HepG2 (cell line): ENCODE data around the gene MUCL3. TPM values are rescaled to one million over a fixed set of nuclear protein-coding genes. Genes with fewer than 3 reads are reported as not detected.

Source experiments
- ATAC-seq: fragments of 200-7000 bp; cut with Tn5 transposase; 3 replicates; pipeline ENCODE4 v1.9.1; 2020; ENCODE audit warnings: mild to moderate bottlenecking, moderate library complexity
- BruUV-seq: library from RNA; stranded (reverse); fragments of 400-500 nt; replicated peaks from 2 replicates; lab custom pipeline; 2021; lab: Mats Ljungman, UMichigan
- CTCF ChIA-PET: fragments of 300-600 bp; formaldehyde crosslinking; extraction: SDS; loops from one replicate; lab custom pipeline; 2021; ENCODE audit warnings: low total read pairs, inconsistent platforms, low intra/inter-chr PET ratio; lab: Yijun Ruan, JAX
- POLR2A ChIA-PET: fragments of 350-600 bp; sonication (Branson Sonifier 250); formaldehyde crosslinking; loops from one replicate; lab custom pipeline; 2020; ENCODE audit warnings: antibody characterized with exemption, inconsistent platforms; lab: Yijun Ruan, JAX
- DNase-seq: peaks from one replicate; pipeline ENCODE4 v3.0.0-alpha.2; 2015; ENCODE audit warnings: low spot score
- FAIRE-seq: peaks from 3 replicates; lab custom pipeline; 2011; peaks lifted over from hg19 to GRCh38; lab: Jason Lieb, UNC
- H2AFZ ChIP-seq: one replicate; pipeline ENCODE4 v1.6.1; 2011; ENCODE audit warnings: low read length, inconsistent platforms
- H3K27ac ChIP-seq: fragments of 300-600 bp; 3 replicates; pipeline ENCODE4 v1.8.0; 2011; ENCODE audit warnings: mixed run types, mild to moderate bottlenecking, mixed read lengths, low read length, inconsistent platforms; ENCODE audit not compliant: insufficient read depth; ENCODE audit errors: extremely low read length
- H3K27me3 ChIP-seq, 2 experiments: fragments of 200-600 bp in 1 of 2; 2 replicates in 1 of 2; 3 replicates in 1 of 2; pipeline versions ENCODE4 v1.6.0 to v1.8.0; 2011; ENCODE audit warnings: low read length in 2 of 2, mild to moderate bottlenecking in 2 of 2, moderate library complexity in 2 of 2, inconsistent platforms in 1 of 2; ENCODE audit not compliant: insufficient read depth in 2 of 2, control insufficient read depth in 1 of 2
- H3K36me3 ChIP-seq, 2 experiments: fragments of 200-600 bp in 1 of 2; replicated peaks in 1 of 2; 2 replicates in 1 of 2; 3 replicates in 1 of 2; pipeline versions ENCODE4 v1.5.1 to v1.8.0; 2011; ENCODE audit warnings: low read length in 2 of 2, inconsistent platforms in 1 of 2; ENCODE audit not compliant: insufficient read depth in 2 of 2, control insufficient read depth in 1 of 2
- H3K4me1 ChIP-seq: 2 replicates; pipeline ENCODE4 v1.5.1; 2012; ENCODE audit warnings: low read length, inconsistent platforms; ENCODE audit not compliant: insufficient read depth
- H3K4me2 ChIP-seq: 2 replicates; pipeline ENCODE4 v1.6.0; 2011; ENCODE audit warnings: low read depth, low read length, inconsistent platforms
- H3K4me3 ChIP-seq, 3 experiments: fragments of 200-600 bp in 1 of 3; sonication (generic), shearing (Covaris generic) in 1 of 3; replicated peaks in 1 of 3; 2 replicates each; pipeline ENCODE4 v1.5.1; 2011 to 2016; ENCODE audit warnings: low read length in 3 of 3, inconsistent platforms in 2 of 3, low read depth in 2 of 3, mild to moderate bottlenecking in 2 of 3, control low read depth in 1 of 3, mixed read lengths in 1 of 3; ENCODE audit not compliant: insufficient read depth in 1 of 3
- H3K79me2 ChIP-seq: one replicate; pipeline ENCODE4 v1.6.1; 2011; ENCODE audit warnings: low read length, inconsistent platforms; ENCODE audit not compliant: insufficient read depth
- H3K9ac ChIP-seq: 2 replicates; pipeline ENCODE4 v1.6.0; 2011; ENCODE audit warnings: mild to moderate bottlenecking, low read depth, low read length, inconsistent platforms; ENCODE audit not compliant: insufficient read depth
- H3K9me3 ChIP-seq: 2 replicates; pipeline ENCODE4 v1.5.1; 2012; ENCODE audit warnings: mild to moderate bottlenecking, low read length
- H4K20me1 ChIP-seq: 2 replicates; pipeline ENCODE4 v1.6.0; 2011; ENCODE audit warnings: inconsistent platforms, mild to moderate bottlenecking, low read length, moderate library complexity; ENCODE audit not compliant: insufficient read depth
- SNAPC5 ChIP-seq: sonication (generic); formaldehyde crosslinking; IDR thresholded peaks from 2 replicates; pipeline ENCODE4 v1.8.1; 2023; ENCODE audit warnings: mild to moderate bottlenecking, missing genetic modification reagents, borderline replicate concordance
- ZNF687 ChIP-seq: sonication (generic); formaldehyde crosslinking; IDR thresholded peaks from 2 replicates; pipeline ENCODE4 v1.5.1; 2020; ENCODE audit warnings: mild to moderate bottlenecking, missing genetic modification reagents, moderate library complexity
- ZNF768 ChIP-seq: sonication (generic); formaldehyde crosslinking; IDR thresholded peaks from 2 replicates; pipeline ENCODE4 v1.4.0; 2020; ENCODE audit warnings: missing genetic modification reagents
- WGBS: methylation state at CpG from one replicate; pipeline ENCODE4 v1.1.6; 2017; ENCODE audit warnings: low lambda C conversion rate; 5-methylcytosine and 5-hydroxymethylcytosine counted together
- in situ Hi-C: cut with HindIII; loops from 2 replicates; pipeline ENCODE4 v1.10.0; 2017; ENCODE audit warnings: low pct_unique_long_range_greater_than_20kb; ENCODE audit not compliant: extremely low pct_ligation_motif_present
- intact Hi-C: fragments of 100-400 bp; cut with micrococcal nuclease; formaldehyde crosslinking; loops from one replicate; pipeline ENCODE4 v1.10.0; 2022; ENCODE audit not compliant: unreplicated experiment
- polyA plus RNA-seq, 8 experiments: library from polyadenylated mRNA; depleted of rRNA in 3 of 8; stranded (reverse) in 7 of 8; unstranded in 1 of 8; fragments of >200 nt; fragmentation: Illumina TruSeq in 4 of 8; extraction: Trizol in 4 of 8; gene quantifications; 2 replicates each; pipeline versions ENCODE4 v1.2.1 to v1.2.3, GENCODE V29; 2011 to 2016; ENCODE audit warnings: low read depth in 4 of 8, missing spikeins in 1 of 8, mixed read lengths in 1 of 8; ENCODE audit not compliant: insufficient read depth in 1 of 8
- total RNA-seq, 5 experiments: library from RNA; depleted of rRNA; stranded (reverse); fragments of >200 nt; fragmentation: Illumina TruSeq; extraction: Trizol; gene quantifications; 2 replicates each; pipeline ENCODE4 v1.2.3, GENCODE V29; 2016; ENCODE audit warnings: low read depth in 1 of 5

MUCL3 gene
- total and polyA plus RNA-seq, 2 of the 13 experiments (the other 11 are each of a cell fraction or from before 2014, with no cell fraction given) = not detected

DNA sequence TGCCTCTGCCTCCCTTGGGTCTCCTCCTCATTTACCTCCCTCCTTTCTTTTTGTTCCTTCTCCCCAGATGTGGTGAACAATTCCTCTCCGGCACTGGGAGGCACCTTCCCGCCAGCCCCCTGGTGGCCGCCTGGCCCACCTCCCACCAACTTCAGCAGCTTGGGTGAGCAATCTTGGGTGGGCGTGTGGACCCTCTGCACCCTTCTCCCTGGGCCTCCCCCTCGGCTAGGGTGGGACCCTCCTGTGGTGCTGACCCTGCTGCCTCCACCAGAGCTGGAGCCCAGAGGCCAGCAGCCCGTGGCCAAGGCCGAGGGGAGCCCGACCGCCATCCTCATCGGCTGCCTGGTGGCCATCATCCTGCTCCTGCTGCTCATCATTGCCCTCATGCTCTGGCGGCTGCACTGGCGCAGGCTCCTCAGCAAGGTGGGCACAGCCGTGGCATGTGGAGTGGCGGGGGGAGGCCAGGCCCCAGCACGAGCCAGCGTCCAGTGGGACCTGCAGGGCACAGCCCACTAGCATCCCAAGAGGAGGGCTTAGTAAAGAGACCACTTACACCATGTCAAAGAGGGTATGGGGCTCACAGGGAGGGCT, 47.7 kb upstream of the MUCL3 start (continued):
- 0 out of 2 replicates have a peak, but pooled peaks have one; percentile 7 for TF ChIP-seq ZNF687 (CRISPR knock-in tag)

DNA sequence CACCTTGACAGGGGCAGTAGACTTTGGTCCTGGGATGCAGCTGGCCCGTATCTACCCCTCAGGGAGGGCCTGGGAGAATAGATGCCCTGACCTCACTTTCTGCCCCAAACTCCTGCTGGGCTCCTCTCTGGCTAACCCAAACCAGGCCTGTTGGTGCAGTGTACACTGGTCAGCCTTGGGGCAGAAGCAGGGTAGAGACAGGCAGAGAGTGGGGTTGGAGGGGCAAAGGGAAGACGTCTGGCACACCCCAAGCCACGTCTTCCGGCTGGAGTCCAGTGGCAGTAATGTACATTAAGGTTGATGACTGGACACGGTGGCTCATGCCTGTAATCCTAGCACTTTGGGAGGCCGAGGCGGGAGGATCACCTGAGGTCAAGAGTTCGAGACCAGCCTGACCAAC, 47.1 kb upstream of the MUCL3 start:
- ChIA-PET POLR2A (no interaction called here), CTCF (no interaction called here)
- H3K4me1 ChIP-seq = no peaks in the 10 kb centered on the region
- no peak for DNase-seq
- no peaks in the 10 kb centered on the region for H3K9me3 ChIP-seq
- H4K20me1 ChIP-seq = no peaks in the 10 kb centered on the region
- H3K36me3 ChIP-seq = peaks cover 43 to 79% of the 10 kb centered on the region in 2 experiments
- intact Hi-C loops = no loop called here
- in situ Hi-C loops = no loop called here
- H3K4me2 ChIP-seq = no peak overlapping the region
- 97% methylated on average over 8 of the region's 8 CpGs for WGBS
- H3K79me2 ChIP-seq = no peaks in the 10 kb centered on the region
- no TSS peak for BruUV-seq
- no peaks in the 10 kb centered on the region for H3K27me3 ChIP-seq
- no peak overlapping the region for H3K4me3 ChIP-seq
- no peak for TF ChIP-seq ZNF768 (CRISPR knock-in tag)
- TF ChIP-seq SNAPC5 (CRISPR knock-in tag) = no peak
- TF ChIP-seq, all 625 proteins: peak for 0
- no peak overlapping the region for H3K27ac ChIP-seq
- no peak overlapping the region for H3K9ac ChIP-seq
- FAIRE-seq = no peak
- no peak for ATAC-seq
- no peak overlapping the region for H2AFZ ChIP-seq
